Measurements from ENCODE around the gene PARN.
A peak's percentile ranks its signal among the peaks of the same experiment; 100 is the strongest.
"Not testable (repeated sequence)": the region's sequence is repeated elsewhere in the genome, so short reads cannot be mapped to it uniquely, and the experiment has no call there.

The PARN gene

DNA sequence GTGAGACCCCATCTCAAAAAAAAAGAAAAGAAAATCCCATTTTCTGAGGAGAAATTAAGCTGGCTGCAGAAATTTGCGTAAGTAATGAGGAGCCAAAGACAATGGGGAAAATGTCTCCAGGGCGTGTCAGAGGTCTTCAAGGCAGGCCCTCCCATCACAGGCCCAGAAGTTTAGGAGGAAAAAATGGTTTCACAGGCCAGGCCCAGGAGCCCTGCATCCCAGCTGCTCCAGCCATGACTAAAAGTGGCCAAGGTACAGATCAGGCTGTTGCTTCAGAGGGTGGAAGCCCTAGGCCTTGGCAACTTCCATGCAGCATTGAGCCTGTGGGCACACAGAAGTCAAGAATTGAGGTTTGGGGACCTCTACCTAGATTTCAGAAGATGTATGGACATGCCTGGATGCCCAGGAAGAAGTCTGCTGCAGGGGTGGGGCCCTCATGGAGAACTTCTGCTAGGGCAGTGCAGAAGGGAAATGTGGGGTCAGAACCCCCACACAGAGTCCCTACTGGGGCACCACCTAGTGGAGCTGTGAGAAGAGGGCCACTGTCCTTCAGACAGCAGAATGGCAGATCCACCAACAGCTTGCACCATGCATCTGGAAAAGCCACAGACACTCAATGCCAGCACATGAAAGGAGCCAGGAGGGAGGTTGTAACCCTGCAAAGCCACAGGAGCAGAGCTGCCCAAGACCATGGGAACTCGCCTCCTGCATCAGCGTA, 55.2 kb downstream of the PARN start:
- DNase-seq (ENCODE audit: low read depth): not testable (repeated sequence)

DNA sequence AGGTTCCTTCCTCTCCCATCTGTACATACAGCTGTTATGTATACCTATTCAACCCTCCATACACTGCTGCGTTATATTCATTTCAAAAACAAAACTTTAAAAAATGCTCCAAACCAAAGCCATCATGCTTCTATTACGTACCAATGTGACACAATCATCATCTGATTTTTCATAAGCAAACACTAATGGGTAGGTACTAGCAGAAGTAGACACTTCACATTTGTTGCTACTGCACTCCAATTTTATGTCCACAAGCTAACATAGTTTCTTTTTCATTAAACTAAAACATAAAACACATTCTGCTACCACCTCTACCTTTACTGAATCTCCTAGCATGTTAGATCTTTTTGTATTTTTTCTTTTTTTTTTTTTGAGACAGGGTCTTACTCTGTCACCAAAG, 57.5 kb downstream of the PARN start:
- no peak for DNase-seq (ENCODE audit: low read depth)

DNA sequence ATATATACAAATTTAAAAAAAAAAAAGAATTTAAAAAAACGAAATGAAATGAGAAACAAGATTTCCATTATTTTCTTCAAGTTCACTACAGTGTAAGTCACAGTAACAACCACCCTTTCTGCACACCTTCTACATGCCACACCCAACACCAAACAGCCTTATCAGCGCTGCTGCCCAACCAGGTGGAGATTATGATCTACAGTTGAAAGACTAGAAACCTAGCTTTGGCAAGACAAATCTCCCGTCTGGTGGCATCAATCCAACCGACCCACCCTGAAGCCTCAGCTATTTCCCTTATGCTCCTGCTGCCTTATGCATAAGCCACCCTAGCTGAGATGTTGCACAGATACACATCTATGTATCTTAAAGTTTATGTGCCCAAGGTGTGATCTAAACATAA, 60.8 kb downstream of the PARN start:
- DNase-seq (ENCODE audit: low read depth): no peak

DNA sequence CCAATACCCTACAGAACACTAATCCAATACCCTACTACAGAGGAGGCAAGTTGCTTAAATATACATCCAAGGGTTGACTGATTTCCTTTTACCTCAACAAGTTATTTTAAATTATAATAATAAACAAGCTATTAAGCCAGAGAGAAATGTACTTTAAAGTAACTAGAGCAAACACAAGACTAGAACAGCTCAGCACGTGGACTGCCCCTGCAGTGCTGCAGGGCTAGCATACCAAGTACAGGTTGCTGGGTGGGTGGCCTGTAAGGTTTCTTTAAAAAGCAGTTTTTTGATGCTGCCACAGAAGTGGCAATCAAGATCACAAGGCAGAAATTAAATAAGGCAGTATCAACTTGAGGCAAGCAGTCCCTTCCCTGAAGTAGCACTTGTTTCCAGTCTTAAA, 63.5 kb downstream of the PARN start:
- no peak for DNase-seq (ENCODE audit: low read depth)

DNA sequence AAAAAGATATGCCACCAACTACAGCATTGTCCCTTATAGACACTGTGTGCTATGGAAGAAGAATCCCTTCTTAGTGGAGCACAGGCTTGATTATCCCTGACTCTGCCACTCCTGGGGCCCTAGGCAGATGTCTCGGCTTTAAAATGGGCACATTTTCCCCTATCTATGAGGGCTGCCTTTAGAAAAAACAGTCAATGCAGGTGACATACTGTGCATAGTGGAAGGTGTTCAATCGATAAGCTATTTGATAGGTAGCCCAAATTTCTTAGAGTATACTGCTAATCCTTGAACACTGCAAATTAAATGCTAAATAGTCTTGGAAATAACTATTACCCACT, 64.4 kb downstream of the PARN start:
- no peak for DNase-seq (ENCODE audit: low read depth)

DNA sequence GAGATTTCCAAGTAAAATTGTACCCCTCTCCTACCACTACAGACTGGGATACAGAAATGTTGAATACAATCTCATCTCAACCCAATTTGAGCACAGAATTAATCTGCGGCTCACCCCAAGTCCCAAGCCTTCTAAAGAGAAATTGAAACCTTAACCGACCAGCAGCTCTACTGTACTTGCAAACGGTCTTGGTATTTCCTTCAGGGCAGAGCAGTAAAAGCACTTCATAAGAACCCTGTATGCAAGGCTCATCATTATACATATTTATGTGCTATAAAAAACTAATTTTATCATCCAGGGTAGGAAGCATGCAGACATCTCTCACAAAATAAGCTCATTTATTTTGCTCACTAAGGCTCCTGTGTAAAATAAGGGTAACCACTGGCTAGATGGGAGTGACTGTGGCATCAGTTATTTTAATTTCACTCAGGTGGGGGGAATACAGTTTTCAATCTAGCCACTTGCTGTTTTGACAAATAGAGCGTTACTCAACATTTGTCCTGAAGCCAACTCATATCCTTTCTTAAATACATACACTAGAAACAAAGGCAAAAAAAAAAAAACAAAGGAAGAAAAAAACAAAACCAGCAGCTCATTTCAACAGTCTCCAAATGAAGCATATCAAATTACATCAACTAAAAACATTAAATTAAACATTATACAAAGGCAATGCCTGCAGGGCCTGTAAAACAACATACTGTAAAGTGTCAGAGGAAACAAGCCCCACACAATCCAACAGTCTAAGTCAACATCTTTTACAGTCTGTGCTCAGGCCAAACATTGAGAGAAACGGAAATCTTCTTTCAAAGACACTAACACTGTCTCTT, 65.0 kb downstream of the PARN start:
- peak; percentile 9 for DNase-seq (ENCODE audit: low read depth)

DNA sequence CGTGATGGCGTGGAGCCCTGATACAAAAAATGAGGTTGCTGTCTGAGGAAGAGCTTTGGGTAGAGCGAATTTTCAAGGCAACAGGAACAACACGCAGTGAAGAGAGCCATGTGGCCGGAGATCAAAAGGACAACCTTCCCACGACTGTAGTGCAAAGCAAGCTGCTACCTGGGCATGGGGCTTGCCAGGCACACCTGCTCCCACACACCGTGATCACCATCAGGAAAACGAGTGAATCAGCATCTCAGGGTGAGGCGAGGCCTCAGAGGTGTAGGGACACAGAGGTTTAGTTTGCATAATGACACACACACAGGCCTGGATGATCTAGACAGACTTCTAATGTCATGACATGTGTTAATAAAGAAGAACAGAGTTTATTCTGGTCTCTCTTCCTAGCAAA, 65.7 kb downstream of the PARN start:
- DNase-seq (ENCODE audit: low read depth): no peak

DNA sequence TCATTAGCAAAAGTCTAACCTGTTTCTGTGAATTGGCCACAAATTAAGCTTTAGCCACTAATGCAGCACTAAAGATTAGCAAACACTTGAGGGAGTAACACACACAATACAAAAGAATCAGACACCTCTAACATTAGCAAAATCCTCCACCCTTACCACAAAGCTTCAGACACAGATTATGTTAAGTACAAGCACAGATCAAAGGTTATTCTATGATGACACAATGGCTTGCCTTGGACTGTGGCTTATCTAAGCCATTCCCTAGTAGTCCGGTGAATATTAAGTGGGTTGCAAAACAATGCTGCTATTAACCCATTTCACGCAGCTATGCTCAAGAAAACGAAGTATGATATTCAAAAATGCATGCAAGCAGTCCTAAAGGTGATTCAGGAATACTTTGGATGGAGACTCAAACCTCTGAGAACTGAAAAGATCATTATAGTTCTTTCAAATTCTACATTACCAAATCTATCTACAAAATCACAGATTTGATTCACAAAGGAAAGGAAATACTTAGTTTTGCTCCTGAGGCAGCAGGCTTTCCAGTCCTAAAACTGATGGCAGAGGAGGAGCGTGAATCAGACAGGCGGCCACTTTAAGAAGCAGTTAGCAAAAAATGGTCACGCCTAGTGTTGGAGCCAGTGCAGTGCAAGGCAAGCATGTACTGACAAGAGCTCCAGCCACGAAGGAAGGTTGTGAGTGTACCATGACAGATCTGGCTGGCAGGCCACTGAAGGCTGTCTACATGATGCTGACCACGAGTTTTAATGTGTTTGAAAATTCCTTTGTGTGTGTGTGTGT, 67.2 kb downstream of the PARN start:
- peak; percentile 42 for DNase-seq (ENCODE audit: low read depth)

DNA sequence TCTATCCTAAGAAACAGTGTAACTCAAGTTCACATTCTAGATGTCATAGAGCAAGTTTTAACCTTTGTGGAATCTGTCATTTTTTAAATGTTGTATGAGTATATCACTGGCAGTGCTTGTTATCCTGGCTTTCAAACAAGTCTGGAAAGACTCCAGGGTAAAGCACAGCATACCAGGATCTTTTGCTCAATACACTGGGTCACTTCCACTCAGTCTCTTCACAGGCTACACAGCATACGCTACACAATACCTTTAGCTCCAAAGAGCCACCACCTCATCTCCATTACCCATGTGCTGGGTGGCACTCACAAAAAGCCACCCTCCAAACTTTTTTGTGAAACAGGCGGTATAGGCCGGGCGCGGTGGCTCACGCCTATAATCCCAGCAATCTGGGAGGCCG, 69.5 kb downstream of the PARN start:
- no peak for DNase-seq (ENCODE audit: low read depth)

DNA sequence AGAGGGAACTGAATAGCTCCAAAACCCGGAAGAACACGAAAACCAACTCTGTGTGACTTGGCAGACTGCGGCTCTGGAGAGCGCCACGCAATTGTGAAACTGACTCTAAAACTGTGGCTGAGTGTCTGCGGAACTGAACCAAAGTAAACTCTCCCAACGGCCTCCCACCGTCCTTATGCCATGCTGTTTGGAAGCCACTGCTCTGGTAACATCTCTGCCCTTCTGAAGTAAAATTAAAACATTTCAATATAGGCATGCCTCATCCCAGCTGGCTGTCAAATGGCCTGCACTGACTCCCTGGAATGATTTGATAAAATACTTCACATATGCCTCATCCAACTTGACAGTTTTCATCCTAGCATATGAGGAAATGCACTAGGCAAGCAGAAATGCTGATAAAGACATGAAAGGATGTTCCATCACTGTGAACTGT, 70.2 kb downstream of the PARN start:
- DNase-seq (ENCODE audit: low read depth): peak; percentile 55

DNA sequence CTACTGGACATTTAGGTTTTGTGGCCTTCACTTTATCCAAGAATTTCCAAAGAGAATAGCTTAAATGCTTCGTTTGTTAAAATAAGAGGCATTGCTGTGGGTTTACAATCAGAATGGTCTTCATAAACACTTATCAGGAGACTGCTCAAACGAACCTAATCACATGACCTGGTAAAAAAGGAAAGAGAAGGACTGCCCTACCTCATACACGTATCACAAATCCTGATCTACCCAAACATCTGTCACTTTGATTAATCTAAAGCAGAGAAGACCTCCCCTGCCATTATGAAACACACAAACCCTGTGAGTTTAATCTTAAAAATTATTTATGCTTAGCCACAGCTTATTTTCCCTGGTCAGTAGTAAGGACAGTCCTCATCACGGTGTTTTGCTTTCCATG, 76.6 kb downstream of the PARN start:
- DNase-seq (ENCODE audit: low read depth): no peak

DNA sequence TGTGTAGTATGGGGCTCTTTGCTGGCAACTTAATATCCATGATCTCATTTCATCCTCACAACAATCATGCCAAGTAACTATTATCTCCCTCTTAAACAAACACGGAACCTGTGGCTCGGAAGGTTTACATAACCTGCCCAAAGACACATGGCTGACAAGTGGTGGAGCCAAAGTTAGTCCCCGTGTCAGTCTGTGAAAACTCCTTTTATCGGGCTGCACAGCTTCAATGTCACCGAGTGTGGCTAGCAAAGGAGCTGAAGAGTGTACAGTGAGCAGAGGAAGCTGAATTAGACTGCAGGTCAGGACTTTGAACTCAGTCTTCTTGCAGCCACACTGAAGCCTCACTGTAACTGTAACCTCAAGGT, 80.3 kb downstream of the PARN start:
- no peak for DNase-seq (ENCODE audit: low read depth)

DNA sequence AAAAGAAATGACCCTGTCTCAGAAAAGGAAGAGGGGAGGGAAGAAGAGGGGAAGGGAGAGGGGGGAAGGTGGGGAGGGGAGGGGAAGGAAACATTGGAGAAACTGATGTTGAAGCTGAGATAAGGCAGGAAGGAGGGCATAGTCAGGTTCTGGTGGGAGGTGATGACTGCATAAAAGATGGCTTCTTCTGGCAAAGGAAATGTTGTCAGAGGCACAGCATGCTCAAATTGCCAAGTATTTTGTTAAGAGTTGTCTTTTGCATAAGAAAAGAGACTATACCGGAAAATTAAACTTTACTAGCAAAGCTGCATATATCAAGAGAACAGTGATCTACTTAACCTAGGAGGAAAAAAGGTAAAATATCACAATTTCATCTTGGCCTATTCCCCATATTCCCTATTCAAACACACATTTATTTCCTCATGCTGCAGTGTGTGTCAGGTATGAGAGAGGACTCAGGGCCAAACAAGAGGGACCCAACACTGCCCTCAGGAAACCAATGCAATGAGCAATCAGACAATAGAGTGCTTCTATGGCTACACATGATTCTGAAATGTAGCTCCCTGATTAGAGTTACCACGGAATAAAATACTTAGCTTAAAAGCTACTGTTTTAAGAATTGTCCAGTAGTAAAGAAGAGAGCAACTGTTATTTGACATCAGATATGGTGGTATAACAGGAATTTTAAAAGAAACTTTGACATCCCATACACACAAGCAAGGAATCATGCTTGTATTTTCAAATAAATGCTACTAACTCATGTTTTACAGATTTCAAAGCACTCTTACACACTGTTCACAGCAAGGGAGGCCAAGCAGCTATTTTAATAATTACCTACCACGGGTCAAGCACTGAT, 80.9 kb downstream of the PARN start:
- DNase-seq (ENCODE audit: low read depth): no peak

DNA sequence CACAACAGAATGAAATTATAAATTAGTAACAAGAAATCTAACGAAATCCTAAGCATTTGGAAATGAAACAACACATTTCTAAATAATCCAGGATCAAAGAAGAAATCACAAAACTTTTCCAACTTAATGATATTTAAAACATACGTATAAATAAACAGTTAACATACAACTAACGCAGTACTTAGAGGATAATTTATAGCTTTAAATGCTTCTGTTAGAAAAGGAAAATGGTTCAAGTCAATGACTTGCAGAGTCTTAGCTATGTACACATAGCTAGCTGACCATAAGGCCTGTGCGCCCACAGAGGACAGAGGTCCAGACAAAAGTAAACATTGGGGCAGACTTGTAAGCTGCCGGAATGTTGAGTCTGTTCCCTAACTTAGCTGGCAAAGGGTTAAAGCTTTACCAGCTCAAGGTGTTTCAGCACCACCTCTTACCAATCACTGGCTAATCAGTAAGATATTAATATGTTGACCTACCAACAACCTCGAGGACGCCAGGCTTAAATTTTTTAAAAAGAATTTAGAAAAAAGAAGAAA, 84.6 kb downstream of the PARN start:
- DNase-seq (ENCODE audit: low read depth): no peak

DNA sequence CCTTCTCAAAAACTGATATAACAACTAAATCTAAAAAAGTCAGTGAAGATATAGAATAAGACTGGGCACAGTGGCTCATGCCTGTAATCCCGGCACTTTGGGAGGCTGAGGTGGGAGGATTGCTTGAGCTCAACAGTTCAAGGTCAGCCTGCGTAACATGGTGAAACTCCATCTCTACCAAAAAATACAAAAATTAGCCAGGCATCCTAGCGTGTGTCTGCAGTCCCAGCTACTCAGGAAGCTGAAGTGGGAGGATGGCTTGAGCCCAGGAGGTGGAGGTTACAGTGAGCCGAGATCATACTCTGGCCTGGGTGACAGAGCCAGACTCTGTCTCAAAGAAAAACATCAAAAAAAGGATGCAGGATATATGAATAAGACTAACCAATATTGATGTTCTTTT, 85.2 kb downstream of the PARN start:
- DNase-seq (ENCODE audit: low read depth): not testable (repeated sequence)

DNA sequence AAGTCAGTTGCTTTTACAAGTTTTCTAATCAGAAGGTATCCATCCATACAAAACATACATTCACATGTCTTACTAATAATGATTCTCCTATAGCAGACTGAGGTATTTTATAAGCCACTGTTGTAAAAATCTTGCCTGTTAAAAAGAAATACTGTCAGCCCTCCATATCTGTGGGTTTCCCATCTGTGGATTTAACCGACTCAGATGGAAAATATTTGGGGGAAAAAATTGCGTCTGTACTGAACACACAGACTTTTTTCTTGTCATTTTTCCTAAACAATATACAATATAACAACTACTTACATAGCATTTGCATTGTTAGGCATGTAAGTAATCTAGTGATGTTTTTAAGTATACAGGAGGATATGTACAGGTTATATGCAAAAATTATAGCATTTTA, 90.4 kb downstream of the PARN start:
- DNase-seq (ENCODE audit: low read depth): no peak

DNA sequence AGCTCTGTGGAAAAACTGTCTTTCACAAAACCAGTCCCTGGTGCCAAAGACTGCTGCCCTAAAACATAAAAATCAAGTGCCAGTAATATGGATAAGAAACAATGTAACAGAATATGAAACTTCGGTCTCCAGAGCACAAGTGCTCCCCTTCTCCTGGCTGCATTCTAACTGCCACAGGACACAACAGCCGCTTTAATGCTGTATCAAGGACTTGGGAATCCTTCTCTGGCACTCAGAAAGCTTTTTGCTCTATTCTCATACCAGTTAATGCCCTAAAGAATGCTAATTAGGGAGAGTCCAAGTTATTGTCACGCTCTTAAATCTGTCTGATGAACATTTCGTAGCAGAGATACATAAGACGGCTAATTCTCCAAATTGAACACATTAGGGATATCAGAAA, 90.9 kb downstream of the PARN start:
- no peak for DNase-seq (ENCODE audit: low read depth)

DNA sequence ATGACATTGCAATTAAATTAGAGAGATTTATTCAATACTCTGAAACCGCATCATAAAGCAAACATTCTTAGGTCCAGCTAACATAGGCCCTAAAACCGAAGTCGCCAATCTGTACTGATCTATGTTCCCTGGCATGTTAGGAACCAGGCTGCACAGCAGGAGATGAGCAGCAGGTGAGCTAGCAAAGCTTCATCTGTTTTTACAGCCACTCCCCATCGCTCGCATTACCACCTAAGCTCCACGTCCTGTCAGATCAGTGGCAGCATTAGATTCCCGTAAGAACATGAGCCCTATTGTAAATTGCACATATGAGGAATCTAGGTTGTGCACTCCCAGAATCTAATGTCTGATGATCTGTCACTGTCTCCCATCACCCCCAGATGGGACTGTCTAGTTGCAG, 91.5 kb downstream of the PARN start:
- no peak for DNase-seq (ENCODE audit: low read depth)

DNA sequence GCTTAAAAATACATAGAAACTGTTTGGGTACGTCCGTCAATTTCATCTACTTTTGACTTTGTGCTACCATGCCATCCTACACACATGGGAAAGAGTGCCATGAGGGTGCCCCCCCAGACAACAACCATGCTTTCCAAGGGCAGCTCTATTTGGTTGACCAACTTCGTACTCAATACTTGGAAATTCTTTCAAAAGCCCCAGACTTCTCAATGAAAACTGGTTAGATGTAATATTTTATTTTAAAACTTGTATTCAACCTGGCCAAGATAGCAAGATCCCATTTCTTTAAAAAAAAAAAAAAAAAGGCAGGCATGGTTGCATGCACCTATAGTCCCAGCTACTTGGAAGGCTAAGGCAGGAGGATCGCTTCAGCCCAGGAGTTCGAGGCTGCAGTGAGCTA, 98.4 kb downstream of the PARN start:
- DNase-seq (ENCODE audit: low read depth): no peak

DNA sequence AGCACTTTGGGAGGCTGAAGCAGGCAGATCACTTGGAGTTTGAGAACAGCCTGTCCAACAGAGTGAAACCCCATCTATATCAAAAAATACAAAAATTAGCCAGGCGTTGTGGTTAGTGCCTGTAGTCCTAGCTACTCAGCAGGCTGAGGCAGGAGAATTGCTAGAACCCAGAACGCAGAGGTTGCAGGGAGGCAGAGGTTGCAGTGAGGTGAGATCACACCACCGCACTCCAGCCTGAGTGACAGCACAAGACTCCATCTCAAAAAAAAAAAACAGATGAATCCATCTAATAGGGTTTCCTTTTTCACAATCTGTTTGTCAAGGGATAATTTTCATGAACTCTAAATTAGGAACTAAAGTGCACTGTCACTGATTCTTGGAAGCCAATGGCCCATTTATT, 99.0 kb downstream of the PARN start:
- DNase-seq (ENCODE audit: low read depth): no peak

DNA sequence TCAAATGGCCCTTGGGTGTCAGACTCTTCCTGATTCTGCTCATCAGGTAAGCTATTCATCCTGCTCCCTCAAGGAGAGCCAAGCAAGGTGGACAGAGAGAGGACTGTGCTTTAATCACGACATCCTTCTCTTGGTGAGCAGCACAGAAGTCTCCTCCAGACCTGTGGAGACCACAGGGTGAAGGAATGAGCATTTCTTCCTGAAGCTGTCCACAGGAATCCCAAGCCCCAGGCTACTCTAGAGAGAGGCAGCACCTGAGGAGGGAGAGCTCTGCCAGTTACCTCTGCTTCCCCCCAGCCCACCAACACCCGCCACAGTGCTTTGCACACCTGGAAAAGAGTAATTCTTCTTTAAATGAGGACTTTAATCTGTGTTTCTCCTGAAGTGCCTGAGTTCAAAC, 100.0 kb downstream of the PARN start:
- no peak for DNase-seq (ENCODE audit: low read depth)

Measured in stromal cell of bone marrow (primary cell).